Sigmoid colon (tissue), 7 donors: ENCODE measurements around the gene ZDHHC20. TPM values are rescaled to one million over a fixed set of nuclear protein-coding genes. Genes with fewer than 3 reads are reported as not detected.

Source experiments
- DNase-seq: peaks from one replicate; pipeline ENCODE4 v3.0.0-alpha.2; 2019
- H3K27ac ChIP-seq, 4 donors: fragments of 200-600 bp; sonication (generic); one replicate each; pipeline ENCODE4 v1.5.1; 2016 to 2019; ENCODE audit warnings: mild to moderate bottlenecking in 1 of 4
- H3K27me3 ChIP-seq, 3 donors: fragments of 200-600 bp; sonication (generic); one replicate each; pipeline ENCODE4 v1.5.1; 2019; ENCODE audit warnings: mild to moderate bottlenecking in 1 of 3
- H3K36me3 ChIP-seq, 4 donors: fragments of 200-600 bp; sonication (generic); one replicate each; pipeline ENCODE4 v1.5.1; 2016 to 2019
- H3K4me1 ChIP-seq, 4 donors: fragments of 200-600 bp; sonication (generic); one replicate each; pipeline ENCODE4 v1.5.1; 2017 to 2019
- H3K4me3 ChIP-seq, 4 donors: fragments of 200-600 bp; sonication (generic); one replicate each; pipeline ENCODE4 v1.5.1; 2017 to 2019; ENCODE audit warnings: mild to moderate bottlenecking in 2 of 4, moderate library complexity in 1 of 4
- H3K9me3 ChIP-seq, 4 donors: fragments of 200-600 bp in 3 of 4; sonication (generic) in 3 of 4; one replicate each; pipeline versions ENCODE4 v1.5.1 to v1.6.1; 2013 to 2019
- CTCF ChIP-seq, 4 experiments: fragments of 450-650 bp in 3 of 4; fragments of 200-600 bp in 1 of 4; IDR thresholded peaks; one replicate each; pipeline ENCODE4 v1.5.1; 2016 to 2019; ENCODE audit warnings: antibody characterized with exemption in 4 of 4, mild to moderate bottlenecking in 3 of 4, moderate library complexity in 2 of 4
- EP300 ChIP-seq, 4 donors: sonication (generic); formaldehyde crosslinking; IDR thresholded peaks; one replicate each; pipeline ENCODE4 v1.6.1; 2017; ENCODE audit warnings: antibody characterized with exemption in 4 of 4
- POLR2A ChIP-seq, 2 donors: fragments of 450-650 bp; IDR thresholded peaks; one replicate each; pipeline ENCODE4 v1.6.1; 2016; ENCODE audit warnings: antibody characterized with exemption in 2 of 2, mild to moderate bottlenecking in 2 of 2, moderate library complexity in 2 of 2
- POLR2AphosphoS5 ChIP-seq, 4 donors: sonication (generic); formaldehyde crosslinking; IDR thresholded peaks; one replicate each; pipeline ENCODE4 v1.6.1; 2017; ENCODE audit warnings: antibody characterized with exemption in 4 of 4
- WGBS, 2 donors: extraction: QIAGEN DNeasy Blood & Tissue Kit; methylation state at CpG; one replicate each; pipeline ENCODE4 v1.1.7; 2013; 5-methylcytosine and 5-hydroxymethylcytosine counted together
- intact Hi-C: fragments of 100-400 bp; cut with DNase I; formaldehyde crosslinking; loops from one replicate; pipeline ENCODE4 v1.15.1; 2023
- polyA plus RNA-seq, 3 donors: library from polyadenylated mRNA; stranded (reverse); fragments of 200-250 nt; gene quantifications; one replicate each; pipeline ENCODE4 v1.2.3, GENCODE V29; 2013
- total RNA-seq, 4 donors: library from RNA; depleted of rRNA; stranded (reverse); fragments of >200 nt; gene quantifications; one replicate each; pipeline ENCODE4 v1.1.0, GENCODE V29; 2016
- donor health status: healthy with polysubstance abuse.
- donor health status: Bipolar disorder and iron deficiency.
- donor health status: healthy.

Gene ZDHHC20
- total and polyA plus RNA-seq, 7 donors, result 14.4 to 56.7 (median 49.9) TPM

GRCh38 chr13:21371011-21371410 is 88.1 kb downstream of the ZDHHC20 start:
- Histone ChIP-seq H3K36me3 (peaks cover 0 to 19% (median 2%) of the 10 kb centered on the region in 4 donors), H3K9me3 (no peaks in the 10 kb centered on the region), H3K27me3 (no peaks in the 10 kb centered on the region), H3K4me3 (no peak overlapping the region), H3K4me1 (no peaks in the 10 kb centered on the region), H3K27ac (no peak overlapping the region)
- intact Hi-C loops, result no loop called here
- 41 to 68% methylated on average over 7 of the region's 7 CpGs for WGBS, 2 donors
- TF ChIP-seq POLR2A (IDR thresholded peaks at IDR 0.05) (no peak), POLR2AphosphoS5 (IDR thresholded peaks at IDR 0.05) (no peak), EP300 (IDR thresholded peaks at IDR 0.05) (no peak), CTCF (IDR thresholded peaks at IDR 0.05) (no peak)
- DNase-seq, result no peak

GRCh38 chr13:21365574-21365973 is 93.5 kb downstream of the ZDHHC20 start:
- Histone ChIP-seq H3K9me3 (no peaks in the 10 kb centered on the region), H3K27ac (no peak overlapping the region), H3K36me3 (no peaks in the 10 kb centered on the region), H3K4me3 (no peak overlapping the region), H3K4me1 (no peaks in the 10 kb centered on the region), H3K27me3 (no peaks in the 10 kb centered on the region)
- DNase-seq, result no peak
- intact Hi-C loops, result no loop called here
- TF ChIP-seq EP300 (IDR thresholded peaks at IDR 0.05) (no peak), POLR2AphosphoS5 (IDR thresholded peaks at IDR 0.05) (no peak), CTCF (IDR thresholded peaks at IDR 0.05) (no peak), POLR2A (IDR thresholded peaks at IDR 0.05) (no peak)
- WGBS, 2 donors, result 63 to 81% methylated on average over 4 of the region's 4 CpGs

GRCh38 chr13:21364916-21365315 is 94.2 kb downstream of the ZDHHC20 start:
- H3K9me3 ChIP-seq, result no peaks in the 10 kb centered on the region
- intact Hi-C loops, result no loop called here
- TF ChIP-seq CTCF (IDR thresholded peaks at IDR 0.05) (no peak), POLR2AphosphoS5 (IDR thresholded peaks at IDR 0.05) (no peak)
- H3K4me1 ChIP-seq, result no peaks in the 10 kb centered on the region
- no peaks in the 10 kb centered on the region for H3K36me3 ChIP-seq
- no peak for DNase-seq
- no peaks in the 10 kb centered on the region for H3K27me3 ChIP-seq
- WGBS, 2 donors, result 84 to 86% methylated on average over 4 of the region's 4 CpGs
- H3K27ac ChIP-seq, result no peak overlapping the region
- H3K4me3 ChIP-seq, result no peak overlapping the region

- intact Hi-C loops, result no loop called here
- 88 to 91% methylated on average over 7 of the region's 7 CpGs for WGBS, 2 donors
- Histone ChIP-seq H3K9me3 (no peaks in the 10 kb centered on the region), H3K4me1 (no peaks in the 10 kb centered on the region), H3K4me3 (no peak overlapping the region), H3K36me3 (no peaks in the 10 kb centered on the region), H3K27me3 (no peaks in the 10 kb centered on the region), H3K27ac (no peak overlapping the region)
- no peak for DNase-seq
- TF ChIP-seq POLR2AphosphoS5 (IDR thresholded peaks at IDR 0.05), result no peak
- TF ChIP-seq EP300 (IDR thresholded peaks at IDR 0.05), result no peak
- no peak for TF ChIP-seq CTCF (IDR thresholded peaks at IDR 0.05)
Measured at GRCh38 chr13:21364357-21364756, 94.7 kb downstream of the ZDHHC20 start.

- no peak overlapping the region for H3K27ac ChIP-seq
- H3K9me3 ChIP-seq, result no peaks in the 10 kb centered on the region
- no peaks in the 10 kb centered on the region for H3K27me3 ChIP-seq
- WGBS, 2 donors, result 94 to 95% methylated on average over 4 of the region's 4 CpGs
- intact Hi-C loops, result no loop called here
- no peaks in the 10 kb centered on the region for H3K4me1 ChIP-seq
- DNase-seq, result no peak
- H3K36me3 ChIP-seq, result no peaks in the 10 kb centered on the region
- TF ChIP-seq POLR2AphosphoS5 (IDR thresholded peaks at IDR 0.05) (no peak), CTCF (IDR thresholded peaks at IDR 0.05) (no peak), EP300 (IDR thresholded peaks at IDR 0.05) (no peak), POLR2A (IDR thresholded peaks at IDR 0.05) (no peak)
- H3K4me3 ChIP-seq, result no peak overlapping the region
Measured at GRCh38 chr13:21362741-21363140, 96.4 kb downstream of the ZDHHC20 start.
